K562 (cell line): ENCODE measurements around the gene PRKCB.

Experiments used
- MAZ ChIP-seq, 2 experiments: fragments of 450-650 bp in 1 of 2; sonication (generic) in 1 of 2; formaldehyde crosslinking; IDR thresholded peaks in 1 of 2; conservative IDR thresholded peaks in 1 of 2; 2 replicates each; pipeline versions ENCODE4 v1.4.0 to v1.5.0; 2020; ENCODE audit warnings: mild to moderate bottlenecking in 1 of 2, missing genetic modification reagents in 1 of 2
- POLR2AphosphoS5 ChIP-seq: IDR thresholded peaks from 2 replicates; pipeline ENCODE4 v1.6.1; 2011; ENCODE audit warnings: mild to moderate bottlenecking, low read depth, low read length, moderate library complexity; ENCODE audit not compliant: control insufficient read depth, insufficient read depth
- POU5F1 ChIP-seq: fragments of 150-350 bp; IDR thresholded peaks from 2 replicates; pipeline ENCODE4 v1.6.1; 2014; ENCODE audit warnings: borderline replicate concordance, low read length, low read depth, mild to moderate bottlenecking; ENCODE audit not compliant: partially characterized antibody
- TARDBP ChIP-seq: fragments of 450-650 bp; IDR thresholded peaks from 2 replicates; pipeline ENCODE4 v1.6.1; 2016
- TF ChIP-seq, protein P1 (sequence below), 3 experiments: IDR thresholded peaks in 2 of 3; conservative IDR thresholded peaks in 1 of 3; 2 replicates each; pipeline ENCODE4 v1.5.1; 2011 to 2012; ENCODE audit warnings: low read length in 3 of 3, mild to moderate bottlenecking in 3 of 3, control low read depth in 2 of 3, improper control_type of control experiment in 1 of 3, inconsistent platforms in 1 of 3, low read depth in 1 of 3, mixed read lengths in 1 of 3, moderate library complexity in 1 of 3; ENCODE audit not compliant: insufficient read depth in 2 of 3

DNA sequence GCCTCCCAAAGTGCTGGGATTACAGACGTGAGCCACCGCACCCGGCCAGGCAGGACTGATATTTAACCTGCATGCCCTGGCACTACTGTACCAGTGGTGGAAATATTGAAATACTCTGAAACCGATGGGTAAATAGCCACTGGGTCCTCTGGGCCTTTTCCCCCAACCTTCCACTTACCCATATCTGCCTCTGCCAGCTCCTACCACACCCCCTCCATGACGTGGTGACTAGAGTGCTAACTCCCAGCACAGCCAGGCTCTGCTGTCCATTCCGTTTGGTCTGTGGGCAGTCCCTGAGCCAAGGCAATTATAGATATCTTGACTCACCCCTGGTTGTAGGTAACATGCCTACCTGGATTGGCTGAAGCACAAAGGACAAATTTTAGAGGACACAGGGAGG, 187.8 kb downstream of the PRKCB start:
- TF ChIP-seq, protein P1, sequence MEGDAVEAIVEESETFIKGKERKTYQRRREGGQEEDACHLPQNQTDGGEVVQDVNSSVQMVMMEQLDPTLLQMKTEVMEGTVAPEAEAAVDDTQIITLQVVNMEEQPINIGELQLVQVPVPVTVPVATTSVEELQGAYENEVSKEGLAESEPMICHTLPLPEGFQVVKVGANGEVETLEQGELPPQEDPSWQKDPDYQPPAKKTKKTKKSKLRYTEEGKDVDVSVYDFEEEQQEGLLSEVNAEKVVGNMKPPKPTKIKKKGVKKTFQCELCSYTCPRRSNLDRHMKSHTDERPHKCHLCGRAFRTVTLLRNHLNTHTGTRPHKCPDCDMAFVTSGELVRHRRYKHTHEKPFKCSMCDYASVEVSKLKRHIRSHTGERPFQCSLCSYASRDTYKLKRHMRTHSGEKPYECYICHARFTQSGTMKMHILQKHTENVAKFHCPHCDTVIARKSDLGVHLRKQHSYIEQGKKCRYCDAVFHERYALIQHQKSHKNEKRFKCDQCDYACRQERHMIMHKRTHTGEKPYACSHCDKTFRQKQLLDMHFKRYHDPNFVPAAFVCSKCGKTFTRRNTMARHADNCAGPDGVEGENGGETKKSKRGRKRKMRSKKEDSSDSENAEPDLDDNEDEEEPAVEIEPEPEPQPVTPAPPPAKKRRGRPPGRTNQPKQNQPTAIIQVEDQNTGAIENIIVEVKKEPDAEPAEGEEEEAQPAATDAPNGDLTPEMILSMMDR (IDR thresholded peaks at IDR 0.05 in 2 of 3, conservative IDR thresholded peaks at IDR 0.05 in 1 of 3; ENCODE audit: insufficient read depth in 2 of 3, low read depth in 1 of 3, low read length in 3 of 3) = no peak
- TF ChIP-seq POU5F1 (no peak), MAZ (CRISPR knock-in tag; conservative IDR thresholded peaks at IDR 0.05 in 1 of 2, IDR thresholded peaks at IDR 0.05 in 1 of 2) (no peak), TARDBP (no peak), POLR2AphosphoS5 (no peak)
